Panc1 (cell line): ENCODE data around the gene ITGA11.

Experiments used
- POLR2AphosphoS5 ChIP-seq: IDR thresholded peaks from 2 replicates; pipeline ENCODE4 v1.6.1; 2012; ENCODE audit warnings: mild to moderate bottlenecking, low read depth, low read length, moderate library complexity
- REST ChIP-seq, 2 experiments: IDR thresholded peaks; 2 replicates each; pipeline ENCODE4 v1.6.1; 2011 to 2012; ENCODE audit warnings: low read depth in 2 of 2, control low read depth in 1 of 2, low read length in 1 of 2, mild to moderate bottlenecking in 1 of 2, moderate library complexity in 1 of 2; ENCODE audit not compliant: insufficient read depth in 1 of 2
- SIN3A ChIP-seq: IDR thresholded peaks from 2 replicates; pipeline ENCODE4 v1.6.1; 2012; ENCODE audit warnings: low read depth, mild to moderate bottlenecking, low read length, moderate library complexity, borderline replicate concordance; ENCODE audit not compliant: insufficient read depth
- TCF7L2 ChIP-seq: IDR thresholded peaks from 2 replicates; pipeline ENCODE4 v1.6.1; 2011; ENCODE audit warnings: mild to moderate bottlenecking, low read depth, low read length, inconsistent platforms
- TF ChIP-seq, protein P1 (sequence below): fragments of 450-650 bp; IDR thresholded peaks from 2 replicates; pipeline ENCODE4 v1.5.1; 2017; ENCODE audit warnings: mild to moderate bottlenecking

- TF ChIP-seq, protein P1, sequence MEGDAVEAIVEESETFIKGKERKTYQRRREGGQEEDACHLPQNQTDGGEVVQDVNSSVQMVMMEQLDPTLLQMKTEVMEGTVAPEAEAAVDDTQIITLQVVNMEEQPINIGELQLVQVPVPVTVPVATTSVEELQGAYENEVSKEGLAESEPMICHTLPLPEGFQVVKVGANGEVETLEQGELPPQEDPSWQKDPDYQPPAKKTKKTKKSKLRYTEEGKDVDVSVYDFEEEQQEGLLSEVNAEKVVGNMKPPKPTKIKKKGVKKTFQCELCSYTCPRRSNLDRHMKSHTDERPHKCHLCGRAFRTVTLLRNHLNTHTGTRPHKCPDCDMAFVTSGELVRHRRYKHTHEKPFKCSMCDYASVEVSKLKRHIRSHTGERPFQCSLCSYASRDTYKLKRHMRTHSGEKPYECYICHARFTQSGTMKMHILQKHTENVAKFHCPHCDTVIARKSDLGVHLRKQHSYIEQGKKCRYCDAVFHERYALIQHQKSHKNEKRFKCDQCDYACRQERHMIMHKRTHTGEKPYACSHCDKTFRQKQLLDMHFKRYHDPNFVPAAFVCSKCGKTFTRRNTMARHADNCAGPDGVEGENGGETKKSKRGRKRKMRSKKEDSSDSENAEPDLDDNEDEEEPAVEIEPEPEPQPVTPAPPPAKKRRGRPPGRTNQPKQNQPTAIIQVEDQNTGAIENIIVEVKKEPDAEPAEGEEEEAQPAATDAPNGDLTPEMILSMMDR = no peak
- no peak for TF ChIP-seq POLR2AphosphoS5
- TF ChIP-seq REST (IDR thresholded peaks at IDR 0.05; ENCODE audit: insufficient read depth in 1 of 2, low read depth in 2 of 2, low read length in 1 of 2) = no peak
- TF ChIP-seq TCF7L2 = no peak
- TF ChIP-seq SIN3A = no peak
Measured at GRCh38 chr15:68275165-68275746, 156.7 kb downstream of the ITGA11 start.
